HL-60 (cell line): ENCODE results near the gene GIPR.

Source experiments
- DNase-seq, 2 experiments: peaks; one replicate each; pipeline ENCODE4 v3.0.0-alpha.2; 2010 to 2020; ENCODE audit warnings: low read depth in 1 of 2, low spot score in 1 of 2
- H3K27ac ChIP-seq: fragments of 250-450 bp; sonication (Bioruptor Pico); replicated peaks from 2 replicates; pipeline ENCODE4 v1.5.1; 2020; ENCODE audit warnings: mild to moderate bottlenecking, moderate library complexity
- H3K27me3 ChIP-seq: fragments of 250-450 bp; sonication (Bioruptor Pico); 2 replicates; pipeline ENCODE4 v1.5.1; 2021; ENCODE audit warnings: mild to moderate bottlenecking, moderate library complexity; ENCODE audit not compliant: insufficient read depth, poor library complexity, severe bottlenecking
- H3K4me3 ChIP-seq: replicated peaks from 2 replicates; pipeline ENCODE4 v1.5.1; 2011; ENCODE audit warnings: mild to moderate bottlenecking, control low read depth, low read length; ENCODE audit not compliant: insufficient read depth
- GABPA ChIP-seq: IDR thresholded peaks from 2 replicates; pipeline ENCODE4 v1.6.1; 2012; ENCODE audit warnings: low read depth
- POLR2AphosphoS5 ChIP-seq: IDR thresholded peaks from 2 replicates; pipeline ENCODE4 v1.6.1; 2012; ENCODE audit warnings: low read depth
- SPI1 ChIP-seq: IDR thresholded peaks from 2 replicates; pipeline ENCODE4 v1.6.1; 2012; ENCODE audit warnings: low read depth, mild to moderate bottlenecking, borderline replicate concordance
- TF ChIP-seq, protein P1 (sequence below): IDR thresholded peaks from 2 replicates; pipeline ENCODE4 v1.6.1; 2012; ENCODE audit warnings: low read depth; ENCODE audit not compliant: insufficient replicate concordance
- TF ChIP-seq, protein P2 (sequence below): IDR thresholded peaks from one replicate; pipeline ENCODE4 v1.5.1; 2011; ENCODE audit warnings: low read length, control low read depth, inconsistent platforms; ENCODE audit not compliant: insufficient read depth

The GIPR gene

DNA sequence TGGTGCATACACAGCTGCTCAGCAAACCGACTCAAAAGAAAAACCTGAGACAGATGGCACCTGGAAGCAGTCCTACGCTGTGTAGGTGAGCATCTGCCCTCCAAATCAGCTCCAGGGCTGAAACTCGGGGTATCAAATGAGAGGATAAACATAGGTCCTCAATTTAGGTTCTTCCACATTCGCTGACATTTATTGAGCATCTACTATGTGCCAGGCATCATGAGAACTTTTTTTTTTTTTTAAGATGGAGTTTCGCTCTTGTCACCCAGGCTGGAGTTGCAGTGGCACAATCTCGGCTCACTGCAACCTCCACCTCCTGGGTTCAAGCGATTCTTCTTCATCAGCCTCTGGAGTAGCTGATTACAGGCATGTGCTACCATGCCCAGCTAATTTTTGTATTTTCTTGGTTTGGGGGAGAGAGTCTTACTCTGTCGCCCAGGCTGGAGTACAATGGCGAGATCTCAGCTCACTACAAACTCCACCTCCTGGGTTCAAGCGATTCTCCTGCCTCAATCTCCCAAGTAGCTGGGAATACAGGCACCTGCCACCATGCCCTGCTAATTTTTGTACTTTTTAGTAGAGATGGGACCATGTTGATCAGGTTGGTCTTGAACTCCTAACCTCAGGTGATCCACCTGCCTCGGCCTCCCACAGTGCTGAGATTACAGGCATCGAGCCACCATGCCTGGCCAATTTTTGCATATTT lies 37.8 kb downstream of the GIPR start:
- DNase-seq, result no peak
- no peak overlapping the region for H3K4me3 ChIP-seq
- no peaks in the 10 kb centered on the region for H3K27me3 ChIP-seq
- TF ChIP-seq, protein P1, sequence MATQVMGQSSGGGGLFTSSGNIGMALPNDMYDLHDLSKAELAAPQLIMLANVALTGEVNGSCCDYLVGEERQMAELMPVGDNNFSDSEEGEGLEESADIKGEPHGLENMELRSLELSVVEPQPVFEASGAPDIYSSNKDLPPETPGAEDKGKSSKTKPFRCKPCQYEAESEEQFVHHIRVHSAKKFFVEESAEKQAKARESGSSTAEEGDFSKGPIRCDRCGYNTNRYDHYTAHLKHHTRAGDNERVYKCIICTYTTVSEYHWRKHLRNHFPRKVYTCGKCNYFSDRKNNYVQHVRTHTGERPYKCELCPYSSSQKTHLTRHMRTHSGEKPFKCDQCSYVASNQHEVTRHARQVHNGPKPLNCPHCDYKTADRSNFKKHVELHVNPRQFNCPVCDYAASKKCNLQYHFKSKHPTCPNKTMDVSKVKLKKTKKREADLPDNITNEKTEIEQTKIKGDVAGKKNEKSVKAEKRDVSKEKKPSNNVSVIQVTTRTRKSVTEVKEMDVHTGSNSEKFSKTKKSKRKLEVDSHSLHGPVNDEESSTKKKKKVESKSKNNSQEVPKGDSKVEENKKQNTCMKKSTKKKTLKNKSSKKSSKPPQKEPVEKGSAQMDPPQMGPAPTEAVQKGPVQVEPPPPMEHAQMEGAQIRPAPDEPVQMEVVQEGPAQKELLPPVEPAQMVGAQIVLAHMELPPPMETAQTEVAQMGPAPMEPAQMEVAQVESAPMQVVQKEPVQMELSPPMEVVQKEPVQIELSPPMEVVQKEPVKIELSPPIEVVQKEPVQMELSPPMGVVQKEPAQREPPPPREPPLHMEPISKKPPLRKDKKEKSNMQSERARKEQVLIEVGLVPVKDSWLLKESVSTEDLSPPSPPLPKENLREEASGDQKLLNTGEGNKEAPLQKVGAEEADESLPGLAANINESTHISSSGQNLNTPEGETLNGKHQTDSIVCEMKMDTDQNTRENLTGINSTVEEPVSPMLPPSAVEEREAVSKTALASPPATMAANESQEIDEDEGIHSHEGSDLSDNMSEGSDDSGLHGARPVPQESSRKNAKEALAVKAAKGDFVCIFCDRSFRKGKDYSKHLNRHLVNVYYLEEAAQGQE, result no peak
- no peak for TF ChIP-seq GABPA
- TF ChIP-seq SPI1, result no peak
- no peak for TF ChIP-seq POLR2AphosphoS5
- TF ChIP-seq, protein P2, sequence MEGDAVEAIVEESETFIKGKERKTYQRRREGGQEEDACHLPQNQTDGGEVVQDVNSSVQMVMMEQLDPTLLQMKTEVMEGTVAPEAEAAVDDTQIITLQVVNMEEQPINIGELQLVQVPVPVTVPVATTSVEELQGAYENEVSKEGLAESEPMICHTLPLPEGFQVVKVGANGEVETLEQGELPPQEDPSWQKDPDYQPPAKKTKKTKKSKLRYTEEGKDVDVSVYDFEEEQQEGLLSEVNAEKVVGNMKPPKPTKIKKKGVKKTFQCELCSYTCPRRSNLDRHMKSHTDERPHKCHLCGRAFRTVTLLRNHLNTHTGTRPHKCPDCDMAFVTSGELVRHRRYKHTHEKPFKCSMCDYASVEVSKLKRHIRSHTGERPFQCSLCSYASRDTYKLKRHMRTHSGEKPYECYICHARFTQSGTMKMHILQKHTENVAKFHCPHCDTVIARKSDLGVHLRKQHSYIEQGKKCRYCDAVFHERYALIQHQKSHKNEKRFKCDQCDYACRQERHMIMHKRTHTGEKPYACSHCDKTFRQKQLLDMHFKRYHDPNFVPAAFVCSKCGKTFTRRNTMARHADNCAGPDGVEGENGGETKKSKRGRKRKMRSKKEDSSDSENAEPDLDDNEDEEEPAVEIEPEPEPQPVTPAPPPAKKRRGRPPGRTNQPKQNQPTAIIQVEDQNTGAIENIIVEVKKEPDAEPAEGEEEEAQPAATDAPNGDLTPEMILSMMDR, result no peak
- no peak overlapping the region for H3K27ac ChIP-seq

DNA sequence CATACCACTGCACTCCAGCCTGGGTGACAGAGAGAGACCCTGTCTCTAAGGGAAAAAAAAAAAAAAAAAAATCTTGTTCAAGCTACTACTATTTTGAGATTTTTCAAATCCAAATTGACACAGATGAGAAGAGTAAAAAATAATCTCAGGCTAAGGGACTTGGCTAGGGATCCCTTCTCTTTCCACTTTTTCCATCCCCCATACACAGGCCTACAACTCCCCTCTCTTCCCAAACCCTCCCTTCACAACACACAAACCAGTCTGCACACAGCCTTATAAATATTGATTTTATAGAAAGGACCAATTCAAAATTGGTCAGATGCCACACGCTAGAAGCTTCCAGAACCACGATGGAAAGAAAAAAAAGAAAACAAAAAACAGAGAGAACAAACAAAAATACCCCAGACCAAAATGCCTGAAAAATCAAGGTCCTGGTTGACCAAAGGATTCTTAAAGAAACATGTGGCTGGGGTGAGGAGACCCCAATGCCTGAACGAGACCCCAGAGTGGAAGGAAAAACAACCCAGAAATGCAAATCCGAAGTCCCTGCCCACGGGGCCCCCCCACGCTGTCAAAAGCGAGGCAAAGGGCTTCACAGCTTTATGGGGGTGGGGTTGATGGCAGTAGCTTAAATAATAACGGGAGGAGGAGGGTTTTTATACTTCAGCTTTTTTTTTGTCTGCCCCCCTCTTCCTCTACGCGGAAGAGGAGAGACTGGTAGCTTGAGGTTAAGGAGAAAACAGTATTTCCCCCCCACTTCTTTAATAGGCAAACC lies 42.5 kb downstream of the GIPR start:
- Histone ChIP-seq H3K4me3 (no peak overlapping the region), H3K27ac (no peak overlapping the region), H3K27me3 (no peaks in the 10 kb centered on the region)
- DNase-seq, result no peak
- TF ChIP-seq, protein P2, result no peak
- no peak for TF ChIP-seq GABPA
- TF ChIP-seq, protein P1, result no peak
- TF ChIP-seq SPI1, result no peak

DNA sequence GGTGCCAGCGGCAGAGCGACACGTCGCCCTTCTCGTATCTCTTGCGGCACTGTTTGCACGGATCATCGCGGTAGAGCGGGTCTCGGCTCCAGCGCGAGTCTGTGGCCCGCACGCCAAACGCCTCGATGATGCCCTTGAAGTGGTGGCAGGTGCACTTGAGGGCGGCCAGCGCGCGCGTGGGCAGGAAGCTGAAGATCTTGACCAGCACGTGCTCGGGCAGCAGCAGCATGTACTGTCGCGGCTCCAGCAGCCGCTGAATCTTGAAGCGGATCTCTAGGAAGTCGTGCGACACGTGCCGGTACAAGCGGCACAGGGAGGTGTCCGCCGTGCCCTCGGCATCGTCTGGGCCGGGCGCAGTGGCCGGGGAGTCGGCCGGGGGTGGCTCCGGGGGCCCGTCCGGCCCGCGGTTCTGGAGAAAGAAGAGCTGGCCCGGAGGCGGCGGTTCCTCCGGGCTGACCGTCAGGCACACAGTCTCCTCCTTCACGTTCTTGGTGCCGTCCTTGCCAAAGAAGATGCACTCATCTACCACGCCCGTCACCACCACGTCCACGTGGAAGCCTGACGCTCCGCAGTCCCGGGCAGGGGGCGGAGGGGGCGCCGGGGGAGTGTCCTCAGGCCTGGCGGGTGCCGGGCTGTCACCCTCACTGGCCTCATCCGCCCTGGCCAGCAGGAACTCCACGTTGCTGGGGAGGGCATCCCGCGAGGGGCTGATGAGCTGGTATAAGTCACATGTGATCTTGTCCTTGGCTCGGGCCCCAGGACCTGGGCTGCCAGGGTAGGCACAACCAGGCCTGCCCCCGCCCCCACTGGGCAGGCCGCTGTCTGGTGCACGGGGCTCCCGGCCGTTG lies 44.1 kb downstream of the GIPR start:
- TF ChIP-seq POLR2AphosphoS5, result no peak
- TF ChIP-seq, protein P1, result no peak
- no peak for TF ChIP-seq SPI1
- TF ChIP-seq GABPA, result no peak
- TF ChIP-seq, protein P2, result no peak
- Histone ChIP-seq H3K27ac (no peak overlapping the region), H3K4me3 (no peak overlapping the region), H3K27me3 (no peaks in the 10 kb centered on the region)
- DNase-seq, result no peak
